Upper lobe of right lung (tissue), 1 donor: Measurements from ENCODE around the gene HNRNPU. TPM values are rescaled to one million over a fixed set of nuclear protein-coding genes. Genes with fewer than 3 reads are reported as not detected.

Experiments
- ATAC-seq: fragments of 200-7000 bp; cut with Tn5 transposase; one replicate; pipeline ENCODE4 v1.9.1; 2020; ENCODE audit warnings: mild to moderate bottlenecking, moderate library complexity
- DNase-seq: peaks from one replicate; pipeline ENCODE4 v3.0.0-alpha.2; 2020
- H3K27ac ChIP-seq: fragments of 200-600 bp; one replicate; pipeline ENCODE4 v1.8.0; 2022
- H3K27me3 ChIP-seq: fragments of 200-600 bp; one replicate; pipeline ENCODE4 v1.8.0; 2022; ENCODE audit warnings: mild to moderate bottlenecking
- H3K36me3 ChIP-seq: fragments of 200-600 bp; one replicate; pipeline ENCODE4 v1.8.0; 2022
- H3K4me1 ChIP-seq: fragments of 200-600 bp; one replicate; pipeline ENCODE4 v1.8.0; 2022
- H3K4me3 ChIP-seq: fragments of 200-600 bp; one replicate; pipeline ENCODE4 v1.8.0; 2022; ENCODE audit warnings: mild to moderate bottlenecking
- H3K9me3 ChIP-seq: fragments of 200-600 bp; one replicate; pipeline ENCODE4 v1.8.0; 2022
- intact Hi-C: fragments of 100-400 bp; cut with DNase I; formaldehyde crosslinking; loops from one replicate; pipeline ENCODE4 v1.11.0; 2022
- total RNA-seq: library from RNA; stranded (reverse); fragmentation: NEBNext Ultra II Directional; extraction: Animal tissue kit (Norgen Biotek cat#: 25700); gene quantifications from one replicate; pipeline ENCODE4 v1.2.1, GENCODE V29; 2021
- TF ChIP-seq, protein P1 (sequence below): fragments of 200-600 bp; IDR thresholded peaks from one replicate; pipeline ENCODE4 v1.8.0; 2022; ENCODE audit warnings: antibody characterized with exemption
- donor health status: DM: no; HTN: yes; CAD: no; lungs with severe emphysema.

HNRNPU gene
- total RNA-seq, 1 donor from 2014 or later = 273 TPM

DNA sequence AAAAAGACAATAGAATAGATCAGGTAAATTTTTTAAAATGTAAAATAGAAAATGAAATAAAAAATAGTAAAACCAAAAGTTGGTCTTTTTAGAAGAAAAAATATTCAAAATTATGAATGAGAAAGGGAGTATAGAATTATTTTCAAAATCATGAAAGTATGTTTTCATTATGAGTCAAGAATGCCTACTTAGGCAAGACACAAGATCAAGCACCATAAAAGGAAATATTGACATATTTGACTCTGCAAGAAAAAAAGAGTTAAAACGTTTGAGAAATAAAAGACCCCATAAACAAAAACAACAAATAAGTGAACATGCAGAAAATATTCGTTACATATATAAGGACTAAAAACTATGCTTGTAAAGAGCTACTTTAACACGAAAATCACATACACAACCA lies 33.7 kb downstream of the HNRNPU start:
- intact Hi-C loops = no loop called here
- Histone ChIP-seq H3K9me3 (no peaks in the 10 kb centered on the region), H3K4me3 (no peak overlapping the region), H3K36me3 (no peaks in the 10 kb centered on the region), H3K4me1 (peaks cover 7% of the 10 kb centered on the region), H3K27me3 (no peaks in the 10 kb centered on the region), H3K27ac (no peak overlapping the region)
- TF ChIP-seq, protein P1, sequence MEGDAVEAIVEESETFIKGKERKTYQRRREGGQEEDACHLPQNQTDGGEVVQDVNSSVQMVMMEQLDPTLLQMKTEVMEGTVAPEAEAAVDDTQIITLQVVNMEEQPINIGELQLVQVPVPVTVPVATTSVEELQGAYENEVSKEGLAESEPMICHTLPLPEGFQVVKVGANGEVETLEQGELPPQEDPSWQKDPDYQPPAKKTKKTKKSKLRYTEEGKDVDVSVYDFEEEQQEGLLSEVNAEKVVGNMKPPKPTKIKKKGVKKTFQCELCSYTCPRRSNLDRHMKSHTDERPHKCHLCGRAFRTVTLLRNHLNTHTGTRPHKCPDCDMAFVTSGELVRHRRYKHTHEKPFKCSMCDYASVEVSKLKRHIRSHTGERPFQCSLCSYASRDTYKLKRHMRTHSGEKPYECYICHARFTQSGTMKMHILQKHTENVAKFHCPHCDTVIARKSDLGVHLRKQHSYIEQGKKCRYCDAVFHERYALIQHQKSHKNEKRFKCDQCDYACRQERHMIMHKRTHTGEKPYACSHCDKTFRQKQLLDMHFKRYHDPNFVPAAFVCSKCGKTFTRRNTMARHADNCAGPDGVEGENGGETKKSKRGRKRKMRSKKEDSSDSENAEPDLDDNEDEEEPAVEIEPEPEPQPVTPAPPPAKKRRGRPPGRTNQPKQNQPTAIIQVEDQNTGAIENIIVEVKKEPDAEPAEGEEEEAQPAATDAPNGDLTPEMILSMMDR = no peak
- DNase-seq (no peak), ATAC-seq (no peak)

DNA sequence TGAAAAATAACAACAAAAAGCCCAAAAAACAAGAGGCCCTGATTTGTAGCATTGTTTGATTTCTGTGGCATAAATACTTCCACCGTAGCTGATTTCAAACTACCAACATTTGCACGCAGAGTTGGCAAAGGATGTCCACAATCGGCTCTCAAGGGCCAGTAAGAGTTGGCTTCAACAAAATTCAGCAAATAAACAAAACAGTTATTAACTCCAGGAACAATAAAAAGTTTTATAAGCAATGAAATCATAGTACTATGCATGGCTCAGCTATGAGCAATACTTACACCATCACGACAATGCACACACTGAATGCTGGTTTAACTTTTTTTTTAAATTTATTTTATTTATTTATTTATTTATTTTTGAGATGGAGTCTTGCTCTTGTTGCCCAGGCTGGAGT lies 37.6 kb downstream of the HNRNPU start:
- Histone ChIP-seq H3K27me3 (no peaks in the 10 kb centered on the region), H3K4me1 (no peaks in the 10 kb centered on the region), H3K27ac (no peak overlapping the region), H3K36me3 (no peaks in the 10 kb centered on the region), H3K9me3 (no peaks in the 10 kb centered on the region), H3K4me3 (no peak overlapping the region)
- intact Hi-C loops = no loop called here
- DNase-seq = no peak
- TF ChIP-seq, protein P1 = no peak
- no peak for ATAC-seq

DNA sequence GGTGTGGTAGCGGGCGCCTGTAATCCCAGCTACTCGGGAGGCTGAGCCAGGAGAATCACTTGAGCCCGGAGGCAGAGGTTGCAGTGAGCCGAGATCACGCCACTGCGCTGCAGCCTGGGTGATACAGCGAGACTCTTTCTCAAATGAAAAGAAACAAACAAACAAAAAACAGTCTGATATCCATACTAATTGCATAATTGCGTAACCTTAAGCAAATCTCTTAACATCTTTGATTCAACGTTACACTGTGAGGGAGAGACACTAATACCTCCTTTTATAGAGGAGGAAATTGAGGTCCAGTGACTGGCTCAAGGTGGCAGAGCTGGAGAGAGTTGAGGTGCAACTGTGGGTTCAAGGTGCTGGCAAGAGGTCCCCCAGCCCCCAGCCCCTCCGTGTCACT lies 41.5 kb downstream of the HNRNPU start:
- Histone ChIP-seq H3K4me1 (no peaks in the 10 kb centered on the region), H3K27ac (no peak overlapping the region), H3K36me3 (no peaks in the 10 kb centered on the region), H3K9me3 (no peaks in the 10 kb centered on the region), H3K27me3 (no peaks in the 10 kb centered on the region), H3K4me3 (no peak overlapping the region)
- ATAC-seq (no peak), DNase-seq (no peak)
- TF ChIP-seq, protein P1 = no peak
- intact Hi-C loops = no loop called here

DNA sequence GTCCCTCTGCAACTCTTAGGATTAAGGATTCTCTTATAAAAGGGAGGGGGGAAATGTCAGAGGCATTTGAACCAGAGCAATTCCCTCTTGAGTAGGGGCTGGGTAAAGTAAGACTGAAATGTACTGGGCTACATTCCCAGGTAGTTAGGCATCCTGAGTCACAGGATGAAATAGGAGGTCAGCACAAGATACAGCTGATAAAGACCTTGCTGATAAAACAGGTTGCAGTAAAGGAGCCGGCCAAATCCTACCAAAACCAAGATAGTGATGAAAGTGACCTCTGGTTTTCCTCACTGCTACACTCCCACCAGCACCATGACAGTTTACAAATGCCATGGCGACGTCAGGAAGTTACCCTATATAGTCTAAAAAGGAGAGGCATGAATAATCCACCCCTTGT lies 43.2 kb downstream of the HNRNPU start:
- no peaks in the 10 kb centered on the region for H3K9me3 ChIP-seq
- no peaks in the 10 kb centered on the region for H3K27me3 ChIP-seq
- no peak overlapping the region for H3K4me3 ChIP-seq
- DNase-seq (no peak), ATAC-seq (no peak)
- H3K4me1 ChIP-seq = no peaks in the 10 kb centered on the region
- no peak overlapping the region for H3K27ac ChIP-seq
- intact Hi-C loops = no loop called here
- no peaks in the 10 kb centered on the region for H3K36me3 ChIP-seq
- TF ChIP-seq, protein P1 = no peak

DNA sequence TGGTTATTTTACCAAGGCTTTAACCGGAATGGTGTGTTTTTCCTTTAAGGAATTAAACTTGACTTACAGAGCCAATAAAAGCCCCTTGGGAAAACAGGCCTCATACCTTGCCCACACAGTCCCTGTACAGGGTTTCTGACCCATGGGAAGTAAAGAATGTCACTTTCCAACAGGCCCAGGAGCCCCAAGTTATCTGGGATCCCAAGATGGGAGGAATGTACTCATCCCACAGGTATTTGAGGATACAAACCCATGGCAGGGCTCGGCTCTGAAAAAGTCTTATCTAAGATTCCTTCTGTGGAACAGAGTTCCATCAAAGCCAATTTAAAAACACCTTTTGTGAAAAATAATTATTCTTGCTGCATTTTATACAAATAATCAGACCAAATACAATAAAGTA lies 44.2 kb downstream of the HNRNPU start:
- H3K9me3 ChIP-seq = no peaks in the 10 kb centered on the region
- intact Hi-C loops = no loop called here
- TF ChIP-seq, protein P1 = no peak

DNA sequence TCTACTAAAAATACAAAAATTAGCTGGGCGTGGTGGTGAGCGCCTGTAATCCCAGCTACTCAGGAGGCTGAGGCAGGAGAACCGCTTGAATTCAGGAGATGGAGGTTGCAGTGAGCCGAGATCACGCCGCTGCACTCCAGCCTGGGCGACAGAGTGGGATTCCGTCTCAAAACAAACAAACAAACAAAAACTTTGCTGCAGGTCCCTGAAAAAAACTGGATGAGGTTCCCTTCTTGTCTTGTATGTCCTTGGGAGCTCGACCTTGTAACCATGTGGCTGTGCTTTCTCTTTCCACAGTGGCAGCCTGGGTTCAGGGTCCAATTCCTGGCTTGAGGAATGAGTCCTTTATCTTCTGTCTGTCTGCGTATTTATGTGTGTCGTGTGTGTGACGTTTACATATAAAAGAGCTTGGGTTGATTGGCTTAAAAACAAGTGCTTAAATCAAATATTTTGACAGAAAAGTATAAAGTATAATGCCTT lies 46.9 kb downstream of the HNRNPU start:
- Histone ChIP-seq H3K9me3 (no peaks in the 10 kb centered on the region), H3K27me3 (no peaks in the 10 kb centered on the region), H3K4me3 (no peak overlapping the region), H3K27ac (no peak overlapping the region), H3K36me3 (no peaks in the 10 kb centered on the region), H3K4me1 (no peaks in the 10 kb centered on the region)
- no peak for DNase-seq
- intact Hi-C loops = no loop called here
- ATAC-seq = no peak
- TF ChIP-seq, protein P1 = no peak

More for the DNA sequence above, 44.2 kb downstream of the HNRNPU start:
- ATAC-seq (no peak), DNase-seq (no peak)
- no peaks in the 10 kb centered on the region for H3K36me3 ChIP-seq
- H3K4me3 ChIP-seq = no peak overlapping the region
- H3K4me1 ChIP-seq = no peaks in the 10 kb centered on the region
- no peak overlapping the region for H3K27ac ChIP-seq
- no peaks in the 10 kb centered on the region for H3K27me3 ChIP-seq
